GM18499 (cell line): Measurements from ENCODE around the gene NCKAP5.

ENCODE experiments used
- ATAC-seq: cut with Tn5 transposase; IDR thresholded peaks from one replicate; pipeline ENCODE4 v1.9.1; 2021; ENCODE audit warnings: moderate number of reproducible peaks; ENCODE audit not compliant: insufficient read depth, unreplicated experiment

Gene NCKAP5

GRCh38 chr2:132645176-132645575, 923.1 kb downstream of the NCKAP5 start:
- ATAC-seq: no peak

GRCh38 chr2:132642415-132642814, 925.8 kb downstream of the NCKAP5 start:
- ATAC-seq: no peak

- ATAC-seq: no peak
Measured at GRCh38 chr2:132641819-132642218, 926.4 kb downstream of the NCKAP5 start.

GRCh38 chr2:132640116-132640515, 928.1 kb downstream of the NCKAP5 start:
- no peak for ATAC-seq

- no peak for ATAC-seq
Measured at GRCh38 chr2:132638313-132639040, 929.8 kb downstream of the NCKAP5 start.

- ATAC-seq: no peak
Measured at GRCh38 chr2:132636346-132636745, 931.9 kb downstream of the NCKAP5 start.

- no peak for ATAC-seq
Measured at GRCh38 chr2:132633635-132634034, 934.6 kb downstream of the NCKAP5 start.

- ATAC-seq: no peak
Measured at GRCh38 chr2:132632000-132632649, 936.1 kb downstream of the NCKAP5 start.

GRCh38 chr2:132627536-132627935, 940.7 kb downstream of the NCKAP5 start:
- no peak for ATAC-seq

GRCh38 chr2:132623096-132623839, 945.0 kb downstream of the NCKAP5 start:
- ATAC-seq: no peak
